ENCODE data around the gene LRMDA.
"Not testable (repeated sequence)": the region's sequence is repeated elsewhere in the genome, so short reads cannot be mapped to it uniquely, and the experiment has no call there.

The LRMDA gene

GRCh38 chr10:76497666-76498065 is 1066.2 kb downstream of the LRMDA start:
- no peak for DNase-seq

- DNase-seq, result no peak
Observed at GRCh38 chr10:76504823-76505222, 1073.4 kb downstream of the LRMDA start.

- DNase-seq, result no peak
Observed at GRCh38 chr10:76509446-76509845, 1078.0 kb downstream of the LRMDA start.

GRCh38 chr10:76514321-76514720 is 1082.9 kb downstream of the LRMDA start:
- no peak for DNase-seq

GRCh38 chr10:76514869-76515268 is 1083.4 kb downstream of the LRMDA start:
- DNase-seq, result no peak

- no peak for DNase-seq
Observed at GRCh38 chr10:76522547-76522946, 1091.1 kb downstream of the LRMDA start.

GRCh38 chr10:76523246-76523645 is 1091.8 kb downstream of the LRMDA start:
- DNase-seq, result no peak

- DNase-seq, result no peak
Observed at GRCh38 chr10:76523791-76524351, 1092.4 kb downstream of the LRMDA start.

- DNase-seq, result not testable (repeated sequence)
Observed at GRCh38 chr10:76526833-76527232, 1095.4 kb downstream of the LRMDA start.

- no peak for DNase-seq
Observed at GRCh38 chr10:76540331-76540730, 1108.9 kb downstream of the LRMDA start.

- DNase-seq, result no peak
Observed at GRCh38 chr10:76540786-76541185, 1109.4 kb downstream of the LRMDA start.

- DNase-seq, result no peak
Observed at GRCh38 chr10:76541852-76542251, 1110.4 kb downstream of the LRMDA start.

- no peak for DNase-seq
Observed at GRCh38 chr10:76542307-76542930, 1111.0 kb downstream of the LRMDA start.

- DNase-seq, result no peak
Observed at GRCh38 chr10:76543655-76544054, 1112.2 kb downstream of the LRMDA start.

- no peak for DNase-seq
Observed at GRCh38 chr10:76544789-76545188, 1113.4 kb downstream of the LRMDA start.

- no peak for DNase-seq
Observed at GRCh38 chr10:76546411-76546810, 1115.0 kb downstream of the LRMDA start.

GRCh38 chr10:76547352-76547972 is 1116.0 kb downstream of the LRMDA start:
- DNase-seq, result no peak

GRCh38 chr10:76548716-76549115 is 1117.3 kb downstream of the LRMDA start:
- no peak for DNase-seq

GRCh38 chr10:76549171-76549570 is 1117.7 kb downstream of the LRMDA start:
- no peak for DNase-seq

GRCh38 chr10:76550806-76551205 is 1119.4 kb downstream of the LRMDA start:
- no peak for DNase-seq

- DNase-seq, result no peak
Observed at GRCh38 chr10:76552091-76552873, 1120.9 kb downstream of the LRMDA start.

GRCh38 chr10:76553263-76554032 is 1122.0 kb downstream of the LRMDA start:
- DNase-seq, result no peak

- no peak for DNase-seq
Observed at GRCh38 chr10:76554033-76554408, 1122.6 kb downstream of the LRMDA start.

Measured in activated CD4-positive, alpha-beta T cell treated with anti-CD3 and anti-CD28 coated beads for 1 hour (primary cell).